GM10266 (cell line): Measurements from ENCODE around the gene SPOP.
A peak's percentile ranks its signal among the peaks of the same experiment; 100 is the strongest.

Experiments
- DNase-seq: peaks from one replicate; pipeline ENCODE4 v3.0.0; 2012; ENCODE audit errors: extremely low spot score
- TF ChIP-seq, protein P1 (sequence below): IDR thresholded peaks from 2 replicates; pipeline ENCODE4 v1.5.1; 2012; ENCODE audit warnings: mild to moderate bottlenecking, low read depth; ENCODE audit not compliant: control insufficient read depth, insufficient read depth; ENCODE audit errors: missing control alignments

The SPOP gene

DNA sequence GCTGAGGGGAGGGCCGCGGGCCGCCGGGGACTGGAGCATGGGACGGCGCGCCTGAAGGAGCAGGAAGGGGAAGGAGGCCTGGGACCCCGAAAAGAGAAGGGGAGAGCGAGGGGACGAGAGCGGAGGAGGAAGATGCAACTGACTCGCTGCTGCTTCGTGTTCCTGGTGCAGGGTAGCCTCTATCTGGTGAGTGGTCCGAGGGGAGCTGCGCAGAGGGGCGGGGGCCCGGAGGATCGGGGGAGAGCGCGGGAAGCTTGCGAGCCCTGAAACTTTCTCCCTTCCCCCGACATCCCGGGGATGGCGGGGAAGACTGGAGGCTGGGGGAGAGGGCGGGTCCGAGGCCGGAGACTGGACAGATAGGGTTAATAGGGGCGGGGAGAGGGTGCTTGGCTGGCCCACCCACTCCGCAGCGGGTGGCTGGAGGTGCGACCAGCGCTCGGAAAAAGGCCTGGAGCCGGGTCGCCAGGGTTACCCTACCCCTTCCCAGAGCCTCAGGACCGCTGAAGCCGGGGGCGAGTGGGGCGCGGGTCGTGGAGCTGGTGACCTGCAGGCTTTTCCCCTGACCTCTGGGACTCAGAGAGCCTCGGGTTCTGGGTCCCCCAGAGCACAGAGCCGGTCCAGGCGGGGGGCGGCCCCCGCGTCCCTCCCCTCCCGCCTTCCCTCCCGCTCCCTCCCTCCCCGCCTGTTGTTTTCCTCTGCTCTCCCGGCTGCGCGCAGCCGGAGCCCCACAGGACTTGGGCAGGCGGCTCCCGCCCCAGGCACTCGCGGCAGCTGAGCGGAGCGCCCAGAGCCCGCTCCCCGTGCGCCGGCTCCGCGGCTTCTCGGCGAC, 101.6 kb downstream of the SPOP start:
- peak; percentile 58 for DNase-seq
- TF ChIP-seq, protein P1, sequence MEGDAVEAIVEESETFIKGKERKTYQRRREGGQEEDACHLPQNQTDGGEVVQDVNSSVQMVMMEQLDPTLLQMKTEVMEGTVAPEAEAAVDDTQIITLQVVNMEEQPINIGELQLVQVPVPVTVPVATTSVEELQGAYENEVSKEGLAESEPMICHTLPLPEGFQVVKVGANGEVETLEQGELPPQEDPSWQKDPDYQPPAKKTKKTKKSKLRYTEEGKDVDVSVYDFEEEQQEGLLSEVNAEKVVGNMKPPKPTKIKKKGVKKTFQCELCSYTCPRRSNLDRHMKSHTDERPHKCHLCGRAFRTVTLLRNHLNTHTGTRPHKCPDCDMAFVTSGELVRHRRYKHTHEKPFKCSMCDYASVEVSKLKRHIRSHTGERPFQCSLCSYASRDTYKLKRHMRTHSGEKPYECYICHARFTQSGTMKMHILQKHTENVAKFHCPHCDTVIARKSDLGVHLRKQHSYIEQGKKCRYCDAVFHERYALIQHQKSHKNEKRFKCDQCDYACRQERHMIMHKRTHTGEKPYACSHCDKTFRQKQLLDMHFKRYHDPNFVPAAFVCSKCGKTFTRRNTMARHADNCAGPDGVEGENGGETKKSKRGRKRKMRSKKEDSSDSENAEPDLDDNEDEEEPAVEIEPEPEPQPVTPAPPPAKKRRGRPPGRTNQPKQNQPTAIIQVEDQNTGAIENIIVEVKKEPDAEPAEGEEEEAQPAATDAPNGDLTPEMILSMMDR: no peak

DNA sequence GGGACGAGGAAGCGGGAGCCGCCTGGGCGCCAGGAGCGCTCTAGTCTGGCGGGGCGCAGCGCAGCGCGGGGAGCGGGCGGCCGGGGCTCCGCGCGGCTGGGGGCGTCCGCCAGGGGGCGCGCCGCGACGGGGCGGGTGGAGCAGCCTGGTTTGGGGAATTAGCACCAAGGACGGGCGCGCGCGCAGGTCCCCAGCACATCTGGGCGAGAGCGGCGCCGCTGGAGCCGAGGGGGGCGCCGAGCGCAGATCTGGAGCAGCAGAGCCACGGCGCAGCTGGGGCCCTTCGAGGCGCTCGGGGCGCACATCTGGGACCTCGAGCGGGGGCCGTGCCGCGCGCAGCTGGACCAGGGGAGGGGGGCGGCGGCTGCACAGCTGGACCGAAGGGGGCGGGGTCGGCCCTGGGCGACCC, 102.2 kb downstream of the SPOP start, which contains the start of gene NXPH3:
NXPH3 (plus strand) TSS at position 193 of the 409 bp plus-strand sequence. CDS start 349 bp downstream, outside the sequence.
- TF ChIP-seq, protein P1: peak; percentile 78
- peak; percentile 92 for DNase-seq

DNA sequence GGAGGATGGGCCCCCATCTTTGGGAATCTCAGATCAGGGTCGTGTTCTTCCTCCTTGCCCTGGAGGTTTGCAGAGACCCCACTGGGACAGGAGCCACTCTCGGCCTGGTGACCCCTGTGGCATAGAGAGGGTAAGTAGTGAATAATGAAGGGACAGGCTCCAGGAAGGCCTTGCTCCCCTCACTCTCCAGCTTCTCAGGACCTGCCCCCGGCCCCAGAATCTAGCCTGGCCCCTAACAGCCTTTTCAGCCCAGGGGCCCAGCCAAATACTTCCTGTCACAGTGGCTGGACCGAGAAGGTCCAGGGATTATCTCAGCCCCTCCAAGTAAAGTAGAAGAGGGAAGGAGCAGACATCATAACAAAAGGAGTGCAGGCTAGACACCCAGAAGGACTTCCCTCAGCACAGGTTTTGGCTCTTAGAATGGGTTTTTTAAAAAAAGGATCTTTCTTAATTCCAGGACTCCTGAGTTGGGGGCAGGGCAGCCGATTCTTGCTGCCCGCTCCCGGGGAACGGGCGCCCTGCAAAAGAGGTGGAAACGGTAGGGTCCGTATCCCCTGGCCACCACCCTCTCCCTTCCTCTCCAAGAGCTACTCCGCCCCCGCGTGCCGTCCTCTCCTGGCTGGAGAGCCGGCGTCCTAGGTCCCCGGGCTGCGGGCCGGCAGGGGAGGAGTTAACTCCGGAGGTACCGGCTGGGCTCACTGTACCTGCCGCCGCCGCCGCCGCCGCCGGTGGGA, 102.8 kb downstream of the SPOP start:
- TF ChIP-seq, protein P1: no peak
- DNase-seq: no peak

DNA sequence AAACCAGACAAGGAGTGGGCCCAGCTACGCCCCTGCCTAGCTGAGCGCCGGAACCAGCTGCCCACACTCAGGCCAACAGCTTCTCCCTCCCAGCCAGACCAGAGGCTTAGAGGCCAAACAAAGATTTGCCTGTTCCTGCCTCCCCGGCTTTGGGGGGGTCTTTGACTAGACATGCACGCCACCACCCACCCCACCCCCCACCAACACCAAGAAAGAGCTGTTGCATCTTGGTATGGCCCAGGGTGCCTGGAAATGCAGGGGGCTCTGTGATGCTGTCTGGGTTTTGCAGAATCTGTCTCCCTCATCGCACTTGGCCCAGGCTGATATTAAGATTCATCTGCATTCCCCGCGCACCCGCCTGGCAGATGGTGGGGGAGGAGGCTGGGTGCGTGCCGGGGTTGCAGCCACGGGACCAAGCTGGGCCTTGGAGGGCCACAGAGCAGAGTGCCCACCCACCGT, 103.5 kb downstream of the SPOP start:
- no peak for DNase-seq
- TF ChIP-seq, protein P1: no peak

DNA sequence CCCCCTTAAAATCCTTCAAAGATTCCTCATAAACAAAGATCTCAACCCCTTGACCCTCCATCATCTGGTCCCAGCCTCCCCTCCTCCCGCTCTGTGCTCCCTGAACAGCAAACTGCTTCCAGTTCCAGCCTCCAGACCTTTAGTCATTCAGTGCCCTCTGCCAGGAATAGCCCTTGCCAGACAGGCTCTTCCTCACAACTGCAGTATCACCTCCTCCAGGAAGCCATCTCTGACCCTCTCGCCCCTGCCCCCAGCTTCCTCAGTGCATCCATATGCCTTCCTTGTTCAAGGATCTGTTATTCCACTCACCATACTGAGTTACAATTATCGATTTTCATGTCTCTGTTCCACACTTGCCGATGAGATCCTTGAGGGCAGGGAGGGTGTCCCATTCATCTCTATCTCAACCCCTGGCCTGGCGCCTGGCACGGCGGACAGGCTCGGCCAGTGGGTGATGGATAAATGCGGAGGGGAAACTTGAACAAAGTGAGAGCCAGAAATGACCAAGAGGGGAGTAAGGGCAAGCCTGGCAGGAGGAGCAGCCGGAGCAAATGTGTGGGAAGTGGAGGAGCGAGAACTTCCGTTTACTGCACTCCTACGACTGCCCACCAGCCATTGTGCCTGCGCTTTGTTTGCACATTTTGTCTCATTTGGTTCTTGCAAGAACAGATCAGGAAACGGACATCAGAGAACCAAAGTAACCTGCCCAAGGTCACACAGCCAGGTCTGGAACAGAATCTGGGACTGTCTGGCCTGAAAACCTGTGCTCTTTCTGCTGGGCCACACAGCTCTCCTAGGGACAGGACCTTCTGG, 104.2 kb downstream of the SPOP start:
- TF ChIP-seq, protein P1: no peak
- no peak for DNase-seq

DNA sequence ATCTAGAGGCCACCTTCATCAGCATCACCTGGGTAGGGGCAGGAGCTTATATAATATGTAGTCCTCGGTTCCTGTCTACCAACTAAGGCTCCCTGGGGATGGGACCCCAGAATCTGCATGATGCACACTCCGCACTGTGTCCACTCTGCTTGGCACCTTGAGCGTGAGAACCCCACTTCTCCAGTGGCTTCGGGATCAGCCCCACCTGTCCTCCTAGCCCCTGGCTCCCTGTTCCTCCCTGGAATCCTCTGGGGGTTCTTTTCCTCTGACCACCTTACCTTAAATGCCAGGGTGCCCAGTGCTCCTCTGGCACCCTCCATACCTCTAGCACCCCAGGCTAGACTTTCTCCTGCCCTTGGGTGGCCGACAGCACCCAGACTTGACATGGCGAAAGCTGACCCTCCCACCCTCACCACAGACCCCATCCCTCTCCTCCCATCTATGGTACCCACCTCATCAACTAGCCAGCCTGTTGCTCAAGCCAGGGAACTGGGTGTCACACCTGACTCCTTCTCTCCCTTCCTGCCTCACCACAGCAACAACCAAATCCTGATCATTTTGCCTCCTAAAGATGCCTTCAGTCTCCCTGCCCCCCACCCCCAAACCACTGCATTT, 105.0 kb downstream of the SPOP start:
- DNase-seq: no peak
- TF ChIP-seq, protein P1: no peak
